GM12865 (cell line): ENCODE measurements around the gene PTMS.

Experiments
- DNase-seq: peaks from one replicate; pipeline ENCODE4 v3.0.0; 2010; ENCODE audit warnings: low read depth
- H3K4me3 ChIP-seq: 2 replicates; pipeline ENCODE4 v1.5.1; 2011; ENCODE audit warnings: mild to moderate bottlenecking, low read depth, low read length, control low read depth
- CTCF ChIP-seq: IDR thresholded peaks from 2 replicates; pipeline ENCODE4 v1.5.1; 2011; ENCODE audit warnings: low read length, control low read depth, low read depth, inconsistent platforms; ENCODE audit not compliant: insufficient read depth; ENCODE audit errors: missing control alignments

Gene PTMS

GRCh38 chr12:6819106-6820030, 53.2 kb downstream of the PTMS start:
- no peak overlapping the region for H3K4me3 ChIP-seq
- no peak for TF ChIP-seq CTCF
- DNase-seq = no peak

- no peak for DNase-seq
- TF ChIP-seq CTCF = no peak
- no peak overlapping the region for H3K4me3 ChIP-seq
Observed at GRCh38 chr12:6820166-6820565, 54.0 kb downstream of the PTMS start.
